Measurements from ENCODE around the gene SIRT5. TPM values are rescaled to one million over a fixed set of nuclear protein-coding genes. Genes with fewer than 3 reads are reported as not detected.
A peak's percentile ranks its signal among the peaks of the same experiment; 100 is the strongest.

SIRT5 gene
- total RNA-seq, 4 donors from 2014 or later, result 7.5 to 13.1 (median 10.0) TPM

DNA sequence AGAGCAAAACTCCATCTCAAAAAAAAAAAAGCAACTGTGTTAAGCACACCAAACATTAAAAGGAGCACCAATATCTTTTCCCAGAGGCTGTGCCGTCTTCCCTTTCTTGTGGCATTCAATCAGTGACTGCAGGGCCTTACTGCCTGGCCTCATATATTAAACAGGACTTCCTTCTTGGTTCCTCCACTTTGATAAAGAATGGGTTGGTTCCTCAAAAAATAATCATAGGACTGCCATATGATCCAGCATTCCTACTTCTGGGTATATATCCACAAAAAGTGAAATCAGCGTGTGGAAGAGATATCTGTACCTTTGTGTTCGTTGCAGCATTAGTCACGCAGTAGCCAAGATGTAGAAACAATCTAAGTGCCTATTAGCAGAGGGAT, 46.7 kb upstream of the SIRT5 start:
- Histone ChIP-seq H3K4me3 (no peak overlapping the region), H3K36me3 (no peaks in the 10 kb centered on the region), H3K27ac (peak overlapping the region in 1 of 4 donors; percentile 68), H3K9me3 (no peaks in the 10 kb centered on the region), H3K27me3 (no peaks in the 10 kb centered on the region), H3K4me1 (peaks cover 0 to 5% (median 0%) of the 10 kb centered on the region in 3 donors)
- TF ChIP-seq, protein P1, sequence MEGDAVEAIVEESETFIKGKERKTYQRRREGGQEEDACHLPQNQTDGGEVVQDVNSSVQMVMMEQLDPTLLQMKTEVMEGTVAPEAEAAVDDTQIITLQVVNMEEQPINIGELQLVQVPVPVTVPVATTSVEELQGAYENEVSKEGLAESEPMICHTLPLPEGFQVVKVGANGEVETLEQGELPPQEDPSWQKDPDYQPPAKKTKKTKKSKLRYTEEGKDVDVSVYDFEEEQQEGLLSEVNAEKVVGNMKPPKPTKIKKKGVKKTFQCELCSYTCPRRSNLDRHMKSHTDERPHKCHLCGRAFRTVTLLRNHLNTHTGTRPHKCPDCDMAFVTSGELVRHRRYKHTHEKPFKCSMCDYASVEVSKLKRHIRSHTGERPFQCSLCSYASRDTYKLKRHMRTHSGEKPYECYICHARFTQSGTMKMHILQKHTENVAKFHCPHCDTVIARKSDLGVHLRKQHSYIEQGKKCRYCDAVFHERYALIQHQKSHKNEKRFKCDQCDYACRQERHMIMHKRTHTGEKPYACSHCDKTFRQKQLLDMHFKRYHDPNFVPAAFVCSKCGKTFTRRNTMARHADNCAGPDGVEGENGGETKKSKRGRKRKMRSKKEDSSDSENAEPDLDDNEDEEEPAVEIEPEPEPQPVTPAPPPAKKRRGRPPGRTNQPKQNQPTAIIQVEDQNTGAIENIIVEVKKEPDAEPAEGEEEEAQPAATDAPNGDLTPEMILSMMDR (IDR thresholded peaks at IDR 0.05), result no peak
- TF ChIP-seq EP300 (IDR thresholded peaks at IDR 0.05), result no peak
- TF ChIP-seq POLR2AphosphoS5 (IDR thresholded peaks at IDR 0.05), result no peak
- no peak for TF ChIP-seq POLR2A (IDR thresholded peaks at IDR 0.05)
- ATAC-seq, result no peak
- 82 to 92% methylated on average over 4 of the region's 4 CpGs for WGBS, 2 donors (ENCODE audit: low coverage in 1 of 2)

DNA sequence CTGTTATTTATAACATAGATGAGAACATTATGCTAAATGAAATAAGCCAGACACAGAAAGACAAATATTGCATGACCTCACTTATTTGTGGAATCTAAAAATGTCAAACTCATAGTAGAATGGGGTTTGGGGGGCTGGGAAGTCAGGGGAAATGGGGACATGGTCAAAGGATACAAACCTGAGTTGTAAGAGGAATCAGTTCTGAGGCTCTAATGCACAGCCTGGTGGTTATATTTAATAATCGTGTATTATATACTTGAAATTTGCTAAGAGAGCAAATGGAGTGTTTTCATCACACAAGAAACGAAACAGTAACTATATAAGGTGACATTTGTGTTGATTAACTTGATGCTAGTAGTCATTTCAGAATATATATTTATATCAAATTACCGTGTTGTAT, 46.2 kb upstream of the SIRT5 start:
- ATAC-seq, result no peak

DNA sequence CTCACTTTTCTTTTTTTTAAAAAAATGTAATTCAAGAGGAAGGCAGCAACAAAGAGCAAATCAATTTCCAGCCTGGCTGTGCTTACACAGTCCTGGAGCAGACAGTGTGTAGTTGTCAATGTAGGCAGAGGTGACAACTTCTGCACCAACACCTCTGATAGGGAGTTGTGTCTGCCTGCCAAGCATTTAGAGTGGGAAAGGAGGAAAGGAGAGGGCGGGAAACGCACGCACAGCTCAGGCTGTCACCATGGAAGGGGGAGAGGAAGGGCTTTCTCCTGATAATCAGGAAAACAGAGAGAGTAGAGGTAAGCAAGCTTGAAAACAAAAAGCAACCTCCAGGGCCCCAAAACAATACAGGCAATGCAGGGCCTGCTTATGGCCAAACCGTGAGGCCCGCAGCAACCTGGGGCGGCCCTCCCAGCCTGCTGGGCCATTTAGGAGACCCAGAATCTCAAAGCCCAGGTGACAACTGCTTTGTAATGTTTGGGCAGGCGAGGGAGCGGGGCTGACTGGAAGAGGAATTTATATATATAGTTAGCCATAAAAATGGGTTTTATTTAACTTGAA, 45.5 kb upstream of the SIRT5 start:
- 76 to 77% methylated on average over 4 to 7 of the region's 8 CpGs for WGBS, 2 donors (ENCODE audit: low coverage in 1 of 2)
- no peak for TF ChIP-seq POLR2AphosphoS5 (IDR thresholded peaks at IDR 0.05)
- Histone ChIP-seq H3K4me3 (no peak overlapping the region), H3K36me3 (no peaks in the 10 kb centered on the region), H3K27ac (no peak overlapping the region), H3K9me3 (no peaks in the 10 kb centered on the region), H3K4me1 (peaks cover 0 to 5% (median 0%) of the 10 kb centered on the region in 3 donors), H3K27me3 (no peaks in the 10 kb centered on the region)
- no peak for ATAC-seq

More for the DNA sequence above, 46.2 kb upstream of the SIRT5 start:
- Histone ChIP-seq H3K4me3 (no peak overlapping the region), H3K27ac (no peak overlapping the region), H3K9me3 (no peaks in the 10 kb centered on the region), H3K27me3 (no peaks in the 10 kb centered on the region), H3K4me1 (peaks cover 0 to 5% (median 0%) of the 10 kb centered on the region in 3 donors), H3K36me3 (no peaks in the 10 kb centered on the region)
- TF ChIP-seq EP300 (IDR thresholded peaks at IDR 0.05) (no peak), POLR2A (IDR thresholded peaks at IDR 0.05) (no peak), POLR2AphosphoS5 (IDR thresholded peaks at IDR 0.05) (no peak)
- TF ChIP-seq, protein P1 (IDR thresholded peaks at IDR 0.05), result peak in 3 of 4 experiments; percentile 12 to 30 (median 23)
- WGBS, 2 donors (ENCODE audit: low coverage in 1 of 2), result 25 to 41% methylated on average over 3 of the region's 3 CpGs

DNA sequence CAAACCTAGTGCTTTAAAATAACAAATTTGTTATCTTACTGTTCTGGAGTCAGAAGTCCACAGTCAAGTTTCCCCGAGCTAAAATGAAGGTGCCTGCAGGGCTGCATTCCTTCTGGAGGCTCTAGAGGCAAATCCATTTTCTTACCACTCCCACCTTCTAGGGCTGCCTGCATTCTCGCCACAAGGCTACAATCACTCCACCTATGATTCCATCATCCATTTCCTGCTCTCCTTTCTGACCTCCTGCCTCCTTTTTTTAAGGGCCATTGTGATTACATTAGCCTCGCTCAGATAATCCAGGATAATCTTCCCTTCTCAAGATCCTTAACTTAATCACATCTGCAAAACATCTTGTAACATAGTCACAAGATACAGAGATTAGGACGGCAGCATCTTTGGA, 42.4 kb upstream of the SIRT5 start:
- Histone ChIP-seq H3K9me3 (no peaks in the 10 kb centered on the region), H3K27ac (no peak overlapping the region), H3K27me3 (no peaks in the 10 kb centered on the region), H3K4me1 (no peaks in the 10 kb centered on the region), H3K36me3 (no peaks in the 10 kb centered on the region), H3K4me3 (no peak overlapping the region)
- ATAC-seq, result no peak
- 60 to 61% methylated on average over 3 to 4 of the region's 4 CpGs for WGBS, 2 donors (ENCODE audit: low coverage in 1 of 2)
- TF ChIP-seq EP300 (IDR thresholded peaks at IDR 0.05), result no peak
- no peak for TF ChIP-seq POLR2A (IDR thresholded peaks at IDR 0.05)
- TF ChIP-seq POLR2AphosphoS5 (IDR thresholded peaks at IDR 0.05), result no peak
- TF ChIP-seq, protein P1 (IDR thresholded peaks at IDR 0.05), result no peak

DNA sequence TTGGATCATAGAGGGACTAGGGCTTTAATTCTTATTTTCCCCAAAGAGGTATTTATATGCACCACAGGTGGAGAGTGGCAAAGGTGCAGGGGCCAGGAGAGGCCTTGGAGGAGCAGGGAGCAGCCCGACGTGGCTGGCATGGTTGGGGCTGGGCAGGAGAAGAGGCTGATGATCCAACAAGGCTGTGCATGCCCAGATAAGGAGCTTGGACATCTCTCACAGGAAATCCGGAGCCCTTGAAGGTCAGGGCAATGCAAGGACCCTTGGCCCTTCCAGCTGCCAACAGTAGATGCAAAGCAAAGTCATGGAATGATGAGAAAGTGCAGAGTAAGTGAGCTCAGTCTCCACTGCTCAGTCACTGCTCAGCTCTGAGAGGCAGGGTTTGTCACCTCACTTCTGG, 39.9 kb upstream of the SIRT5 start:
- Histone ChIP-seq H3K4me1 (no peaks in the 10 kb centered on the region), H3K9me3 (no peaks in the 10 kb centered on the region), H3K36me3 (no peaks in the 10 kb centered on the region), H3K27me3 (no peaks in the 10 kb centered on the region), H3K4me3 (no peak overlapping the region), H3K27ac (no peak overlapping the region)
- no peak for ATAC-seq
- TF ChIP-seq, protein P1 (IDR thresholded peaks at IDR 0.05), result no peak
- no peak for TF ChIP-seq POLR2AphosphoS5 (IDR thresholded peaks at IDR 0.05)
- no peak for TF ChIP-seq EP300 (IDR thresholded peaks at IDR 0.05)
- no peak for TF ChIP-seq POLR2A (IDR thresholded peaks at IDR 0.05)
- WGBS, 2 donors (ENCODE audit: low coverage in 1 of 2), result 49% methylated on average over 3 of the region's 3 CpGs; no CpG with 5 or more reads in 1 of the 2 donors

Data from gastroesophageal sphincter (tissue), 4 donors.